Activated CD4-positive, alpha-beta T cell treated with anti-CD3 and anti-CD28 coated beads, Interleukin-2, amount 10 ng/mL, durations not matched to agents 24 days and 14 days (primary cell): ENCODE data around the gene G3BP2. TPM values are rescaled to one million over a fixed set of nuclear protein-coding genes. Genes with fewer than 3 reads are reported as not detected.
A peak's percentile ranks its signal among the peaks of the same experiment; 100 is the strongest.
"Not testable (repeated sequence)": the region's sequence is repeated elsewhere in the genome, so short reads cannot be mapped to it uniquely, and the experiment has no call there.

Source experiments
- DNase-seq: peaks from one replicate; pipeline ENCODE4 v3.0.0; 2022
- H3K27ac Mint-ChIP-seq: one replicate; pipeline ENCODE4 v1.8.0; 2022; ENCODE audit warnings: mild to moderate bottlenecking, mixed read lengths
- H3K27me3 Mint-ChIP-seq: one replicate; pipeline ENCODE4 v1.8.0; 2022; ENCODE audit warnings: mixed read lengths
- H3K36me3 Mint-ChIP-seq: one replicate; pipeline ENCODE4 v1.8.0; 2022; ENCODE audit warnings: low read depth, mild to moderate bottlenecking, mixed read lengths
- H3K4me1 Mint-ChIP-seq: one replicate; pipeline ENCODE4 v1.8.0; 2021; ENCODE audit warnings: mixed read lengths
- H3K4me3 Mint-ChIP-seq: one replicate; pipeline ENCODE4 v1.8.0; 2022; ENCODE audit warnings: mild to moderate bottlenecking, moderate library complexity, mixed read lengths
- H3K9me3 Mint-ChIP-seq: one replicate; pipeline ENCODE4 v1.8.0; 2021; ENCODE audit warnings: mixed read lengths
- intact Hi-C: fragments of 100-400 bp; cut with micrococcal nuclease; formaldehyde crosslinking; loops from one replicate; pipeline ENCODE4 v1.15.1; 2023
- total RNA-seq: library from RNA; stranded (reverse); gene quantifications from 2 replicates; pipeline ENCODE4 v1.2.3, GENCODE V29; 2022

G3BP2 gene
- total RNA-seq, result 135 and 146 TPM in 2 replicates

DNA sequence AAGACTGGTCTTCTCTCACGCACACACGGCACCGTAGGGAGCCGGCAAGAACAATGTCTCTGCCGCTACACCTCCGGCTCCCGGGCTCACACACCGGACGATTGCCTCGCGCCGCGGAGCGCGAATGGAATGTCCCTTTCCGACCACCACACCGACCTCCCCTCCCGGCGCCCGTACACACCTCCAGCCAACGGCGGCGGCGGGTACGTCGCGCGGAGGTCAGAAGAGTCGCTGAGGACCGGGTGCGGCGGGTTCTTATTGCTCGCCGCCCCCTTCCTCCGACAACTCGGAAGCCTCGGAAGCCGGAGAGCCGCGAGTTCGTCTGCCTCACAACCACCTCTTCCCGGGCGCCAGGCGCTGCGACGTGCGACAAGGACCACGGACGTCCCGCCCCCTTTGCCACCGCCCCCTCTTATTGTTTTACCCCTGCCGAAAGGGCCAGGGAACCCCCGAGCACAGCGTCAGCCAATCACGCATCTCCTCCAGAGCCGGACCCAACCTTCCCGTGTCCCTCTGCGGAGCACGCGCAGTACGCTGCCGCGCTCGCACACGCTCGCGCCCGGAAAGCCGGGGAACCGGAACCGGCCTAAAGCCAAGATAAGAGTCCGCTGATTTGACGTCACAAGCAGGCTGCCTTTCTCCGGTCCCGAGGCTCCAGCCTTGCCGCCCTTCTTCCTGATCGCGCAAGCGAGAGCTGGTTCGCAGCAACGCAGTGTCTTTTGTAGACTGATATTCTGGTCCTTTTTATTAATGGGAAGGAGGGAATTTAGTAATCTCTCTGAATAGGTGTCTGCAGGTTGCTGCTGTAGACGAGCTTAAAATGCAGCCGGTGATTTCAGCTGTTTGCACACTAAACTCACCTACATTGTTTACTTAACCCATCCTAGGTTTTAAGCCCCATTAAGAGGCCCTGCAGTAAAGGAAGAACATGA lies at the start of gene G3BP2:
Gene G3BP2, minus strand, starts transcription at position 385 of the 932 bp plus-strand sequence. CDS start 11,386 bp downstream, outside the sequence.
- Mint-ChIP-seq H3K9me3 (no peaks in the 10 kb centered on the region), H3K36me3 (peaks cover 12% of the 10 kb centered on the region), H3K27me3 (no peaks in the 10 kb centered on the region), H3K27ac (peak within 1 kb of the TSS; percentile 100), H3K4me3 (peak within 1 kb of the TSS; percentile 98), H3K4me1 (peaks cover 44% of the 10 kb centered on the region)
- peak; percentile 99 for DNase-seq
- intact Hi-C loops, result loop anchor here (1.0 to 5.0 kb wide), 8 partner anchors 10 to 1404 kb away; partner anchors contain the start of genes CCNI, CDKL2, NUP54 and RCHY1

DNA sequence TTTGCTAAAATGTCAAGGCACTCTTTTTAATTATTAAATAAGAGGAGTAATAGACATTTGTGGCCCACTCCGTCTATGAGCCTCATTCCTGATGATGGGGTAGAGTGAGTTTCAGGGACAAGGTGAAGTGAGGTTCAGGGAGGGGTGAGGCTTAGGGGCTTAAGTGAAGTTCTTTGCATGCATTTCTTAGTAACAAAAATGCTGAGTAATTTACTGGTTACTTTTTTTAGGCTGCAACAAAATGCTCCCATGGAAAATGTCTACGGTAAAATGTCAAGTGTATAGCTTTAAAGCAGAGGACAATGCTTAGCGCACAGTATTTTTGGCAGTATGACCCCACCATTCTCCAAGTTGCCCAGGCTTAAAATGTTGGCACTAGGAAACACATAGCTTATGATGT lies 49.2 kb upstream of the G3BP2 start:
- Mint-ChIP-seq H3K4me1 (peaks cover 39% of the 10 kb centered on the region), H3K9me3 (no peaks in the 10 kb centered on the region), H3K36me3 (peaks cover 17% of the 10 kb centered on the region), H3K27ac (no peak overlapping the region), H3K4me3 (no peak overlapping the region), H3K27me3 (no peaks in the 10 kb centered on the region)
- no peak for DNase-seq
- intact Hi-C loops, result loop anchor here (5.0 kb wide), 1 partner anchor 425 kb away; the partner anchor contains the start of gene NUP54

DNA sequence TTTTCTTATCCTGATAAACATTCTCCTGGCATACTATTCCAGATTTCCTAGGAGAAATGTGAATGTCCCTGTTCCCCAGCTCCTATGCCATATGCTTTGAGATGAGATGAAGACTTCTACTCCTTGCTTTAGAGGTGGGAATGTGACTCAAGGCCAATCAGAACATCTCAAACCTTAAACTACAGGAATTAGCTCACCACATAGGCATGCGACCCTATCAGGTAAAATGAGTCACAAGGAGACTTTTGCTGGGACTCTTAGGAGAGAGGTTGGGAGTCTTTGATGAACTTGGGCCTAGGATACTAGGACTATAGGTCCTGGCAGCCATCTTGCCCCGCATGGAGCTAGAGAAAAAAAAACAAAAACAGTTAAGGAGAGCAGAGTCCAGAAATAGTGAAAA lies 45.3 kb upstream of the G3BP2 start:
- no peaks in the 10 kb centered on the region for H3K27me3 Mint-ChIP-seq
- intact Hi-C loops, result no loop called here
- peaks cover 7% of the 10 kb centered on the region for H3K36me3 Mint-ChIP-seq
- DNase-seq, result no peak
- no peak overlapping the region for H3K27ac Mint-ChIP-seq
- H3K9me3 Mint-ChIP-seq, result no peaks in the 10 kb centered on the region
- H3K4me3 Mint-ChIP-seq, result no peak overlapping the region
- H3K4me1 Mint-ChIP-seq, result peaks cover 15% of the 10 kb centered on the region

- Mint-ChIP-seq H3K9me3 (no peaks in the 10 kb centered on the region), H3K27ac (no peak overlapping the region), H3K4me1 (peaks cover 8% of the 10 kb centered on the region), H3K27me3 (no peaks in the 10 kb centered on the region), H3K4me3 (no peak overlapping the region), H3K36me3 (peaks cover 7% of the 10 kb centered on the region)
- intact Hi-C loops, result no loop called here
- no peak for DNase-seq
These were observed 44.2 kb upstream of the G3BP2 start for GRCh38 chr4:75717408-75717807.

DNA sequence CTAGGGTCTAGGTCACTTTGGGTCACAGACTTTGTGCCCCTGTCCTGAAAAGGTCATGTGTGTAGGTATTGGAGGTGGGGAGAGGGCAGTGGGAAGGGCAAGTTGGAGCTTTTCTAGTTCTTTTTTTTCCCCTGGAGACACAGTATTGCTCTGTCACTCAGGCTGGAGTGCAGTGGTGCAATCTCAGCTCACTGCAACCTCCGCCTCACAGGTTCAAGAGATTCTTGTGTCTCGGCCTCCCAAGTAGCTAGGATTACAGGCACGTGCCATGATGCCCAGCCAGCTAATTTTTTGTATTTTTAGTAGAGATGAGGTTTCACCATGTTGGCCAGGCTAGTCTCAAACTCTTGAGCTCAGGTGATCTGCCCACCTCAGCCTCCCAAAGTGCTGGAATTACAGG lies 42.8 kb upstream of the G3BP2 start:
- H3K9me3 Mint-ChIP-seq, H3K36me3 Mint-ChIP-seq, H3K4me3 Mint-ChIP-seq, H3K27me3 Mint-ChIP-seq, intact Hi-C loops, DNase-seq, H3K4me1 Mint-ChIP-seq, H3K27ac Mint-ChIP-seq: not testable (repeated sequence)

DNA sequence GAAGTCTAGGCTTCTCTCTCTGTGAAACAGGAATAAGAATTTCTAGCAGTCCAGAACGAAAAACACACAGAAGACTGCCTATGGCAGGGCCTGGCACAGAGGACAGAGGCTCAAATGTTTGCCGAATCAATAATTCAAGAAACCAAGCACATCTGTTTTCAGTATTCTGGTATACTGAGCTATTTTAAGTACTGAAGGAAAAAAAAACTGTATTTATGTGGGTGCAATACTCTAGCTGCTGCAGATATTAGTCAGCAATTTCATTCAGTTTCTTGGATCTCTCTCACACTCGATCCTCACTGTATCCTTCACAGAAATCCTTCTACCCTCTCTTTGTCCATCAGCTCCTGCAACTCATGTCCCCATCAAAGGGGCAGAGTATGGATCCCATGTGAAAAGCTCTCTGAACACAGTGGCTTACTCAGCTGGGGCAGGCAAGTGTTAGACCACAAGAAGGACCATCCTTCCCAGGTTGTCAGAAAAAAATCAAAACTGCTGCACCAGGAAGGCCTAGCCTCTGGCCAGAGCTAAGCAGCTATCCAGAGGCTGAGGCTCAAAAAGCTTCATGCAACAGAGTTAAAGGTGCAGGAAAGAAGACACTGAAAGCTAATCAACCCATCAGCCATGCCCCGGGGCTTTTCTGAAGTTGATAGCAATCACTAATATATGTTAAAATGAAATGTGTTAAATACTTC lies 42.0 kb upstream of the G3BP2 start:
- DNase-seq, result no peak
- peaks cover 7% of the 10 kb centered on the region for H3K36me3 Mint-ChIP-seq
- no peaks in the 10 kb centered on the region for H3K27me3 Mint-ChIP-seq
- no peaks in the 10 kb centered on the region for H3K9me3 Mint-ChIP-seq
- H3K4me3 Mint-ChIP-seq, result no peak overlapping the region
- no peak overlapping the region for H3K27ac Mint-ChIP-seq
- intact Hi-C loops, result no loop called here
- peaks cover 5% of the 10 kb centered on the region for H3K4me1 Mint-ChIP-seq

- intact Hi-C loops, result no loop called here
- Mint-ChIP-seq H3K4me3 (no peak overlapping the region), H3K9me3 (no peaks in the 10 kb centered on the region)
These were observed 41.5 kb upstream of the G3BP2 start for GRCh38 chr4:75714704-75715103.

GRCh38 chr4:75714011-75714410 lies 40.8 kb upstream of the G3BP2 start:
- Mint-ChIP-seq H3K9me3 (no peaks in the 10 kb centered on the region), H3K4me3 (no peak overlapping the region), H3K36me3 (peaks cover 7% of the 10 kb centered on the region), H3K27ac (no peak overlapping the region), H3K4me1 (peaks cover 7% of the 10 kb centered on the region), H3K27me3 (no peaks in the 10 kb centered on the region)
- DNase-seq, result no peak
- intact Hi-C loops, result no loop called here

More at GRCh38 chr4:75714704-75715103, 41.5 kb upstream of the G3BP2 start:
- Mint-ChIP-seq H3K4me1 (peaks cover 5% of the 10 kb centered on the region), H3K36me3 (peaks cover 7% of the 10 kb centered on the region), H3K27ac (no peak overlapping the region), H3K27me3 (no peaks in the 10 kb centered on the region)
- DNase-seq, result no peak

DNA sequence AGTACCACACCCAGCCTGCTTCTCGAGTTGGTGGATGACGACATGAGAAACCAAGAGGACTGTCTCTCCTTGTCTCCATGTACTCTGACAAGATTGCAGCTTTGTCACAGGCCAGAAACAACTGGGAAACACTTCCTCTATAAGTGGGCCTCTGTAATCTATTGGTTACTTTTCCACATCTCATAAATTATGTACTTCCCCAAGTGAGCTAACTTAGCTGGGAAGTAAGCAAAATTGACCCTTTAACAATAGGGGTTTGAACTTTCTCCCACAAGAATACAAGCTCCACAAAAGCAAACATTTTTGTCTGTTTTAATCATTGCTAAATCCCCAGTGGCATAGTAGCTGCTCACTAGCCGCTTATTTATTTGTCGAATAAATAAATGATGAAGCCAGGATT lies 37.0 kb upstream of the G3BP2 start:
- H3K4me3 Mint-ChIP-seq, result no peak overlapping the region
- DNase-seq, result no peak
- no peaks in the 10 kb centered on the region for H3K9me3 Mint-ChIP-seq
- no peaks in the 10 kb centered on the region for H3K27me3 Mint-ChIP-seq
- no peaks in the 10 kb centered on the region for H3K36me3 Mint-ChIP-seq
- intact Hi-C loops, result no loop called here
- peaks cover 10% of the 10 kb centered on the region for H3K4me1 Mint-ChIP-seq
- H3K27ac Mint-ChIP-seq, result no peak overlapping the region

DNA sequence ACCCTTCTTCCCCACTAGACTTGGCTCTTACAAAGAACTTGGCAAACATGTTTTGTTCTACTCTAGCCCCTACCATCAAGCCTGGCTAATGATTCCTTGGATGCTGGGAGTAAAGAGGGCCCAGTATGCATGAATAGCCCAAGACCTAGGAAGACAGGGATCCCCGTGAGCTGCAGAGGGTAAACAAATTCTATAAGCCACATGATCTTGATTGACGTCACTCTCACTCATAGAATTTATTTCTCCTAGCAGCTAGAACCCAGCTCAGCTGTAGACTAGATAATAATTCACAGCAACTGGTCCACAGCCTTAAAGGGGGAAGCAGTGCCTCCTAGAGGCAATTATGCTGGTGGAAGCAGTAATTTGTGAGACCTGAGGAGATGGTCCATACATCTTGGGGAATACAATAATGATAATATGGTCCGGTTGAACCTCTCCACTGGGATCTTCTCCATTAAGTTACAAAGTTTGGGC lies 35.0 kb upstream of the G3BP2 start:
- peak overlapping the region; percentile 69 for H3K27ac Mint-ChIP-seq
- peak; percentile 87 for DNase-seq
- no peaks in the 10 kb centered on the region for H3K36me3 Mint-ChIP-seq
- H3K4me3 Mint-ChIP-seq, result no peak overlapping the region
- H3K27me3 Mint-ChIP-seq, result no peaks in the 10 kb centered on the region
- H3K9me3 Mint-ChIP-seq, result no peaks in the 10 kb centered on the region
- H3K4me1 Mint-ChIP-seq, result peaks cover 6% of the 10 kb centered on the region
- intact Hi-C loops, result loop anchor here (1.0 kb wide), 1 partner anchor 53 kb away; no protein-coding TSS in a partner anchor

DNA sequence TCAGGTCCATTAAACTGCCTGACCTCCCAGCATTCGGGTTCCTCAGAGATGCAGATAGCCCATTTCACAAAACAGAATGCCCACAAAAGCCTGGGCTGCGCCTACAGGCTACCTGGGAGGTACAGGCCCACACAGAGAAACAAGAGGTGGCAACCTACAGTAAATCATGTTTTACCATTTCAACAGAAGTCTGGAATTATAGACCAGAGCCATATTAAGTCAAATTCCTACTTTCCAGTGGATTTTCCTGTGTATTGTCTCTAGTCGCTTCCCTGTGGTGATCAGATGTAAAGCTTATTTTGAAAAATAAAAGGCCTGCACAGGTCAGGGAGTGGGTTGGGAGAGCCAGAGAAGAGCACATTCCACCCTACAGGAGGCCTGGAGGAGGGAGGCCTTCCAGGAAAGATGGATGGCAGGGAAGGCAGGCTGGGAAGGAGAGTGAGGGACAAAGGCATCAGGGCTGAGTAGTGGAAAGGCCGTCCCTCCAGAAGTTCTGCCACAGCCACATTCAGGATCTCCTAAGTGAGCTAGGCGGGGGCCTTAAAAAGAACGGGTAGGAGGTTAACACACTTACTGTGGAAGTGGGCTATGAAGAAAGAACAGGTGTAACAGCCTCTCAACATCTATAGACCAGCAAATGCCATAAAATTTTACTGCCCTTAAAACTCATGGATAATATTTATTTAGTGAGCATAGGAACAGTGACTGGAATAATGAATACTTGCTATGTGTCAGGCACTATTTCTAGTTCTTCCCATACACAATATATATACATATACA lies 32.2 kb upstream of the G3BP2 start:
- no peaks in the 10 kb centered on the region for H3K9me3 Mint-ChIP-seq
- no peak for DNase-seq
- intact Hi-C loops, result no loop called here
- no peaks in the 10 kb centered on the region for H3K36me3 Mint-ChIP-seq
- H3K4me1 Mint-ChIP-seq, result peaks cover 6% of the 10 kb centered on the region
- no peak overlapping the region for H3K4me3 Mint-ChIP-seq
- no peak overlapping the region for H3K27ac Mint-ChIP-seq
- H3K27me3 Mint-ChIP-seq, result no peaks in the 10 kb centered on the region

- H3K9me3 Mint-ChIP-seq, result no peaks in the 10 kb centered on the region
These were observed 29.8 kb upstream of the G3BP2 start for GRCh38 chr4:75702919-75703411.

DNA sequence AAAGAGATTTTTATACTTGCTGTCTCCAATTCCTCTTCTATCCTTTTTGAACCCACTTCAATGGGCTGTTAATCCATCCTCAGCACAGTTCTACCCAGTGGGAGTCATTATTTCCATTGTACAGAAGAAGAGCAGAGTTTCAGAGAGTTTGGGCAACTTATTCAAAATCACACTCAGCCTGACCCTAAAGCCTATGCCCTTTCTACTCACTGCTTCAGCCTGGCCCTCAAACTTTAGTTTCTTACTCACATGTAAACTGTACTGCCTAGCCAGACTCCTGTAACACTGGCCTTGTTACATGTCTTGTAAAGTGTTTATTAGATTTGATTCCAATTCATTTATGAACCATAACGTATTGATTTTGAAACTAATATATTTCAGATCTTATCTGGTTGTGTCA lies 26.1 kb upstream of the G3BP2 start:
- Mint-ChIP-seq H3K9me3 (no peaks in the 10 kb centered on the region), H3K4me3 (peak overlapping the region; percentile 27), H3K27me3 (no peaks in the 10 kb centered on the region), H3K36me3 (peaks cover 3% of the 10 kb centered on the region), H3K27ac (peak overlapping the region; percentile 80), H3K4me1 (peaks cover 27% of the 10 kb centered on the region)
- no peak for DNase-seq
- intact Hi-C loops, result loop anchor here (1.0 to 5.0 kb wide), 4 partner anchors 16 to 67 kb away; partner anchors contain the start of genes CDKL2 and USO1

More at GRCh38 chr4:75702919-75703411, 29.8 kb upstream of the G3BP2 start:
- intact Hi-C loops, result no loop called here
- Mint-ChIP-seq H3K27me3 (no peaks in the 10 kb centered on the region), H3K36me3 (no peaks in the 10 kb centered on the region), H3K4me1 (peaks cover 16% of the 10 kb centered on the region), H3K4me3 (no peak overlapping the region), H3K27ac (no peak overlapping the region)
- DNase-seq, result no peak
